Suprapubic skin (tissue), 3 donors: Measurements from ENCODE around the gene PRKN.

Source experiments
- CTCF ChIP-seq, 2 donors: fragments of 200-600 bp in 1 of 2; fragments of 450-650 bp in 1 of 2; sonication (generic) in 1 of 2; IDR thresholded peaks; one replicate each; pipeline ENCODE4 v1.5.1; 2016 to 2019; ENCODE audit warnings: antibody characterized with exemption in 2 of 2, mild to moderate bottlenecking in 1 of 2, moderate library complexity in 1 of 2
- POLR2A ChIP-seq, 2 donors: fragments of 450-650 bp; IDR thresholded peaks; one replicate each; pipeline ENCODE4 v1.6.1; 2017; ENCODE audit warnings: antibody characterized with exemption in 2 of 2, mild to moderate bottlenecking in 2 of 2, moderate library complexity in 2 of 2

DNA sequence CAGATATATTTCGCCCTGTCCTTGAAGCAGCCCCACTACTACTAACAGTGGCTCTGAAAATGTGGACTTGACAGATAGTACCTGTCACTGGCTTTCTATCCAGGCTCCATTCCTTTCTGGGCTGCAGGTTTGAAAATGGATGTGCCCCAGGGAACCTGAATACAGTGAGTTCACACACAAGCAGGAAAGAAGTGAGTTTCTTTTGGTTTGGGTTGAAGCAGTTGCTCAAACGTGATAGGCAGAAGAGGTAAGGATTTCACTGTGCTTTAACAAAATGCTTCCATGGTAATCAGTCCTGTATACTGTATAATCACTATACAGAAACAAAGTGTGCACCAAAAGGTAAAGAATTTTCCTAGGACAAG, 382.9 kb downstream of the PRKN start:
- TF ChIP-seq CTCF (IDR thresholded peaks at IDR 0.05): no peak
- no peak for TF ChIP-seq POLR2A (IDR thresholded peaks at IDR 0.05)
